Upper lobe of left lung (tissue), 6 donors: ENCODE measurements around the gene PALMD. TPM values are rescaled to one million over a fixed set of nuclear protein-coding genes. Genes with fewer than 3 reads are reported as not detected.

Experiments
- ATAC-seq, 2 donors: fragments of 200-7000 bp; cut with Tn5 transposase; one replicate each; pipeline ENCODE4 v1.9.1; 2022; ENCODE audit warnings: mild to moderate bottlenecking in 2 of 2, moderate library complexity in 2 of 2; ENCODE audit not compliant: low FRiP score in 2 of 2
- DNase-seq, 2 donors: peaks; one replicate each; pipeline ENCODE4 v3.0.0-alpha.2; 2019 to 2020
- H3K27ac ChIP-seq, 4 donors: fragments of 200-600 bp; sonication (generic); one replicate each; pipeline ENCODE4 v1.5.1; 2016 to 2019
- H3K27me3 ChIP-seq, 4 donors: fragments of 200-600 bp; sonication (generic); one replicate each; pipeline ENCODE4 v1.5.1; 2017 to 2019
- H3K36me3 ChIP-seq, 4 donors: fragments of 200-600 bp; sonication (generic); one replicate each; pipeline ENCODE4 v1.5.1; 2016 to 2019
- H3K4me1 ChIP-seq, 4 donors: fragments of 200-600 bp; sonication (generic); one replicate each; pipeline ENCODE4 v1.5.1; 2018 to 2019
- H3K4me3 ChIP-seq, 4 donors: fragments of 200-600 bp; sonication (generic); one replicate each; pipeline ENCODE4 v1.5.1; 2017 to 2019; ENCODE audit warnings: mild to moderate bottlenecking in 2 of 4, moderate library complexity in 1 of 4
- H3K9me3 ChIP-seq, 4 donors: fragments of 200-600 bp; sonication (generic); one replicate each; pipeline ENCODE4 v1.5.1; 2018 to 2019
- EP300 ChIP-seq, 4 donors: sonication (generic); formaldehyde crosslinking; IDR thresholded peaks; one replicate each; pipeline ENCODE4 v1.5.1; 2017; ENCODE audit warnings: antibody characterized with exemption in 4 of 4, control low read depth in 2 of 4
- POLR2A ChIP-seq, 4 donors: fragments of 450-650 bp; IDR thresholded peaks; one replicate each; pipeline ENCODE4 v1.5.1; 2016 to 2017; ENCODE audit warnings: antibody characterized with exemption in 4 of 4, mild to moderate bottlenecking in 2 of 4
- POLR2AphosphoS5 ChIP-seq, 2 donors: sonication (generic); formaldehyde crosslinking; IDR thresholded peaks; one replicate each; pipeline ENCODE4 v1.5.1; 2017; ENCODE audit warnings: antibody characterized with exemption in 2 of 2
- WGBS, 2 donors: methylation state at CpG; one replicate each; pipeline ENCODE4 v1.1.5; 2017 to 2018; 5-methylcytosine and 5-hydroxymethylcytosine counted together
- total RNA-seq, 6 donors: library from RNA; depleted of rRNA in 4 of 6; stranded (reverse); fragments of >200 nt in 4 of 6; gene quantifications; one replicate each; pipeline versions ENCODE4 v1.1.0 to v1.2.1, GENCODE V29; 2016 to 2021
- TF ChIP-seq, protein P1 (sequence below), 6 experiments: fragments of 450-650 bp in 4 of 6; fragments of 200-600 bp in 2 of 6; sonication (generic) in 2 of 6; IDR thresholded peaks; one replicate each; pipeline ENCODE4 v1.5.1; 2016 to 2019; ENCODE audit warnings: antibody characterized with exemption in 6 of 6
- donor health status: DM: no; HTN: no; CAD: no; lungs with moderate emphysema.
- donor health status: DM: no; HTN: yes; CAD: no; lungs with severe emphysema.

The PALMD gene
- total RNA-seq, 6 donors from 2014 or later: 11.0 to 30.6 (median 23.7) TPM

DNA sequence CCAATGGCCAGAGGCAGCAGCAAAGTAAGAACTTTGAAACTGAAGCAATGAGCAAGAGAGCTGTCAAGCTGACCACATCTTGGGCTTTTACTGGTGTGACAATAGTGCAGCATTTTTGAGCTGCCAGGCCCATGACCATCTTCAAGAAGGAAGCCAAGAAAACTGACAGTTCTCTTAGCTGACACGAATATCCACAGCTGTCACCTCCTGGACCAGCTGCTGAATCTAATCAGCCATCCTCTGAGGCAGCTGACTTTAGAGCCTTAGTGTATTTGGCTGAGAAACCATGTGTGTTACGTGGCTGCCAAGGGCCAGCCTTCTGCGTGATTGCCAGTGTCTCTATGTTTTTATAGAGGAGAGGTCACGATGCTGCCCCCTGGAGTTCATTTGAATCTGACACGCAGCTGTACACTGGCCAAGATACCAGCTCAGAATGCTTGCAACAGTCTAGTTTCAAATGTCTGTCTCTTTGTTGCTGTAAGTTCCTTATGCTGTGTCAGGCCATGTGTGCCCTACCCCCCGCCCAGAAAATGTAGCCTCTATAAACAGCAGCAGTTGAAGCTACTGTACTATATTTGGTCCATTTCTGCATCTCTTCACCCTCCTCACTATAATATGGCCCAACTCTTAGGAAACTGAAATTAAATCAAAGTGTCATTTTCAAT is 39.7 kb downstream of the PALMD start:
- TF ChIP-seq POLR2AphosphoS5 (IDR thresholded peaks at IDR 0.05) (peak; percentile 23 to 59), POLR2A (IDR thresholded peaks at IDR 0.05) (no peak), EP300 (IDR thresholded peaks at IDR 0.05) (no peak)
- TF ChIP-seq, protein P1, sequence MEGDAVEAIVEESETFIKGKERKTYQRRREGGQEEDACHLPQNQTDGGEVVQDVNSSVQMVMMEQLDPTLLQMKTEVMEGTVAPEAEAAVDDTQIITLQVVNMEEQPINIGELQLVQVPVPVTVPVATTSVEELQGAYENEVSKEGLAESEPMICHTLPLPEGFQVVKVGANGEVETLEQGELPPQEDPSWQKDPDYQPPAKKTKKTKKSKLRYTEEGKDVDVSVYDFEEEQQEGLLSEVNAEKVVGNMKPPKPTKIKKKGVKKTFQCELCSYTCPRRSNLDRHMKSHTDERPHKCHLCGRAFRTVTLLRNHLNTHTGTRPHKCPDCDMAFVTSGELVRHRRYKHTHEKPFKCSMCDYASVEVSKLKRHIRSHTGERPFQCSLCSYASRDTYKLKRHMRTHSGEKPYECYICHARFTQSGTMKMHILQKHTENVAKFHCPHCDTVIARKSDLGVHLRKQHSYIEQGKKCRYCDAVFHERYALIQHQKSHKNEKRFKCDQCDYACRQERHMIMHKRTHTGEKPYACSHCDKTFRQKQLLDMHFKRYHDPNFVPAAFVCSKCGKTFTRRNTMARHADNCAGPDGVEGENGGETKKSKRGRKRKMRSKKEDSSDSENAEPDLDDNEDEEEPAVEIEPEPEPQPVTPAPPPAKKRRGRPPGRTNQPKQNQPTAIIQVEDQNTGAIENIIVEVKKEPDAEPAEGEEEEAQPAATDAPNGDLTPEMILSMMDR (IDR thresholded peaks at IDR 0.05): peak in 5 of 6 experiments; percentile 36 to 61 (median 49)
- Histone ChIP-seq H3K27ac (no peak overlapping the region), H3K36me3 (peaks cover 0 to 9% (median 0%) of the 10 kb centered on the region in 4 donors), H3K27me3 (no peaks in the 10 kb centered on the region), H3K4me3 (no peak overlapping the region), H3K9me3 (no peaks in the 10 kb centered on the region), H3K4me1 (peaks cover 0 to 10% (median 7%) of the 10 kb centered on the region in 4 donors)
- DNase-seq (peak in 1 of 2 donors; percentile 66), ATAC-seq (peak; percentile 85 to 86)
- WGBS, 2 donors: 22 to 37% methylated on average over 4 to 6 of the region's 6 CpGs

DNA sequence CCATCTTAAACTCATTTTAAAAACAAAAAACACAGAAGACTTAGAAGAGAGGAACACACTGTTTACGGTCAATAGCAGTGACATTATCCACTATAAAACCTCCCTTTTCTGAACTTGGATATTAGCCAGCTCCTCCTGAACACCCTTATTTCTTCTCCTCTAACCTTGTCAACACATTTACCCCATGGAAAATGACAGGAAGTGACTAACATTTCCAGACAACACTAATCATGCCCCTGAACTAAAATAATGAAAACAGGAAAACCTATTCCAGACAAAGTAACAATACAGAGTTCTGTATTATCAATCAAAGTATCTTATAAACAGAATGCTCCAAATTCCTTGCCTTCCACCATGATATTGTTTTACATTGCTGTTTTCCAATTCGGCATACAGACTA is 45.3 kb downstream of the PALMD start:
- H3K27me3 ChIP-seq: no peaks in the 10 kb centered on the region
- no peaks in the 10 kb centered on the region for H3K9me3 ChIP-seq
- H3K36me3 ChIP-seq: peaks cover 0 to 17% (median 0%) of the 10 kb centered on the region in 4 donors
- TF ChIP-seq, protein P1 (IDR thresholded peaks at IDR 0.05): no peak
- TF ChIP-seq POLR2AphosphoS5 (IDR thresholded peaks at IDR 0.05) (no peak), EP300 (IDR thresholded peaks at IDR 0.05) (no peak), POLR2A (IDR thresholded peaks at IDR 0.05) (no peak)
- no peak overlapping the region for H3K4me3 ChIP-seq
- WGBS, 2 donors: 68% methylated on average over 2 of the region's 2 CpGs
- no peak for DNase-seq
- H3K27ac ChIP-seq: peak overlapping the region in 2 of 4 donors; percentile 42 to 49
- peaks cover 0 to 7% (median 3%) of the 10 kb centered on the region in 4 donors for H3K4me1 ChIP-seq
- ATAC-seq: no peak

DNA sequence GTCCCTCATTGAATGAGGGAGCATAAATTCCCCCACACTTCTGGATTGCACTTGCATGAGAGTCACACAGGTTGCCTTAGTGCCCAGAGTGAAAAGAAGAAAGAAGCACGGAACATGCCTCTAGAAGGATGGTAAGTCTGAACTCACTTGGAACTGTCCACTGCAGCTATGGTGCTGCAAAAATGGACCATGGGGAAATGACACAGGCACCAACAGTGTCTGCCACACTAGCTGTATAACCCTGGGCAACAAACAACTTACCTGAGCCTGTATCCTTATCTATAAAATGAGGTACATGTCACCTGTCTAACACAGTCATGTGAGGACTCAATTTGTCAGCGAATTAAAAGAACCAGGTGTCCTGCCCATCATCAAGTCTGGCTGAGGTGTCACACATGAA is 50.7 kb downstream of the PALMD start:
- no peak overlapping the region for H3K27ac ChIP-seq
- H3K4me3 ChIP-seq: no peak overlapping the region
- peaks cover 0 to 7% (median 3%) of the 10 kb centered on the region in 4 donors for H3K4me1 ChIP-seq
- H3K36me3 ChIP-seq: peaks cover 0 to 8% (median 0%) of the 10 kb centered on the region in 4 donors
- H3K9me3 ChIP-seq: no peaks in the 10 kb centered on the region
- TF ChIP-seq EP300 (IDR thresholded peaks at IDR 0.05) (no peak), POLR2AphosphoS5 (IDR thresholded peaks at IDR 0.05) (no peak), POLR2A (IDR thresholded peaks at IDR 0.05) (no peak)
- TF ChIP-seq, protein P1 (IDR thresholded peaks at IDR 0.05): no peak
- ATAC-seq (no peak), DNase-seq (no peak)
- H3K27me3 ChIP-seq: no peaks in the 10 kb centered on the region
- 84 to 91% methylated on average over 2 of the region's 2 CpGs for WGBS, 2 donors

DNA sequence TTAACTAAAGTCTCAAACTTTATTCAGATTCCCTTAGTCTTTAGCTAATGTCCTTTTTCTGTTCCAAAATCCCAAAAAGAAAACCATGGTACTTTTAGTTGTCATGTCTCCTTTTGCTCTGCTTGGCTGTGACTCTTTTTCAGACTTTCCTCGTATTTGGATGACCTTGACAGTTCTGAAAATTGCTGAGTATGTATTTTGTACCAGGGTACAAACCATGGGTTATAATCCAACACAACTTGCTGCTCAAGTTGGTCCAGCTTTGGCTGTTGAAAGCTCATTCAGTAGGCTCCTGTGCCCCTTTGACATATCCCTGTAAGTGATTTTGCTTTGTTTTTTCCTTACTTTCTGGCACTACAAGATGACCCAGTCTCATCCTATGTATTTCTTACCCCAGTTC is 51.7 kb downstream of the PALMD start:
- Histone ChIP-seq H3K9me3 (no peaks in the 10 kb centered on the region), H3K27me3 (no peaks in the 10 kb centered on the region), H3K4me3 (no peak overlapping the region), H3K36me3 (peaks cover 0 to 8% (median 0%) of the 10 kb centered on the region in 4 donors), H3K27ac (no peak overlapping the region), H3K4me1 (peaks cover 0 to under 1% (median 0%) of the 10 kb centered on the region in 4 donors)
- 78 to 81% methylated on average over 1 of the region's 1 CpG for WGBS, 2 donors
- ATAC-seq: no peak
- no peak for DNase-seq
- TF ChIP-seq POLR2AphosphoS5 (IDR thresholded peaks at IDR 0.05): no peak
- TF ChIP-seq, protein P1 (IDR thresholded peaks at IDR 0.05): no peak
- no peak for TF ChIP-seq EP300 (IDR thresholded peaks at IDR 0.05)
- TF ChIP-seq POLR2A (IDR thresholded peaks at IDR 0.05): no peak
